ENCODE data around the gene PLEKHO2. TPM values are rescaled to one million over a fixed set of nuclear protein-coding genes. Genes with fewer than 3 reads are reported as not detected.

The PLEKHO2 gene
- total and polyA plus RNA-seq, 2 of the 13 experiments (the other 11 are each of a cell fraction or from before 2014, with no cell fraction given): 3.8 to 4.8 TPM

- TF ChIP-seq GMEB1 (CRISPR knock-in tag; IDR thresholded peaks at IDR 0.05; ENCODE audit: borderline replicate concordance) (no peak), ATF3 (CRISPR knock-in tag; IDR thresholded peaks at IDR 0.05) (no peak), DNMT1 (CRISPR knock-in tag; IDR thresholded peaks at IDR 0.05) (no peak), JUNB (CRISPR knock-in tag; IDR thresholded peaks at IDR 0.05; ENCODE audit: borderline replicate concordance) (no peak), ZUFSP (CRISPR knock-in tag; IDR thresholded peaks at IDR 0.05; ENCODE audit: borderline replicate concordance) (no peak), ZNF513 (CRISPR knock-in tag; conservative IDR thresholded peaks at IDR 0.05) (no peak), FOXM1 (CRISPR knock-in tag; IDR thresholded peaks at IDR 0.05) (no peak), PLSCR1 (CRISPR knock-in tag; IDR thresholded peaks at IDR 0.05; ENCODE audit: borderline replicate concordance) (no peak), REL (CRISPR knock-in tag; conservative IDR thresholded peaks at IDR 0.05) (no peak), ZNF362 (CRISPR knock-in tag; IDR thresholded peaks at IDR 0.05; ENCODE audit: borderline replicate concordance) (0 out of 2 replicates have a peak, but pooled peaks have one; percentile 14), ZBTB8A (CRISPR knock-in tag; IDR thresholded peaks at IDR 0.05; ENCODE audit: borderline replicate concordance, low read depth) (no peak), RAD21 (CRISPR knock-in tag; IDR thresholded peaks at IDR 0.05) (peak; percentile 83), RNF219 (CRISPR knock-in tag; IDR thresholded peaks at IDR 0.05) (no peak), REXO4 (CRISPR knock-in tag; IDR thresholded peaks at IDR 0.05; ENCODE audit: borderline replicate concordance) (no peak), STAG1 (CRISPR knock-in tag; IDR thresholded peaks at IDR 0.05) (peak; percentile 85), CAMTA2 (CRISPR knock-in tag; IDR thresholded peaks at IDR 0.05; ENCODE audit: borderline replicate concordance) (no peak)
Measured at GRCh38 chr15:64809649-64810496, 31.8 kb upstream of the PLEKHO2 start (continued).
